GM12878 (cell line): ENCODE measurements around the gene BRD9. TPM values are rescaled to one million over a fixed set of nuclear protein-coding genes. Genes with fewer than 3 reads are reported as not detected.
A peak's percentile ranks its signal among the peaks of the same experiment; 100 is the strongest.

ENCODE experiments used
- ATAC-seq: fragments of 200-7000 bp; cut with Tn5 transposase; 3 replicates; pipeline ENCODE4 v1.9.1; 2020; ENCODE audit warnings: mild to moderate bottlenecking, moderate library complexity
- BruUV-seq: library from RNA; stranded (reverse); fragments of 400-500 nt; replicated peaks from 2 replicates; lab custom pipeline; 2021; lab: Mats Ljungman, UMichigan
- CTCF ChIA-PET: fragments of 300-600 bp; sonication (Branson Sonifier 250); formaldehyde crosslinking; extraction: SDS; loops from one replicate; lab custom pipeline; 2021; ENCODE audit warnings: inconsistent platforms; lab: Yijun Ruan, JAX
- POLR2A ChIA-PET: fragments of 350-600 bp; formaldehyde crosslinking; extraction: SDS; loops from one replicate; lab custom pipeline; 2021; ENCODE audit warnings: inconsistent platforms; lab: Charles Lee
- RAD21 ChIA-PET: fragments of 300-600 bp; sonication (Branson Sonifier 250); formaldehyde crosslinking; loops from one replicate; lab custom pipeline; 2023; ENCODE audit warnings: antibody characterized with exemption; ENCODE audit not compliant: unreplicated experiment; lab: Charles Lee
- SMC1A ChIA-PET: fragments of 300-600 bp; sonication (Branson Sonifier 250); formaldehyde crosslinking; loops from one replicate; lab custom pipeline; 2023; ENCODE audit not compliant: unreplicated experiment, uncharacterized antibody; lab: Charles Lee
- DNase-seq: peaks from one replicate; pipeline ENCODE4 v3.0.0-alpha.2; 2011; ENCODE audit warnings: low read depth, low spot score
- FAIRE-seq: peaks from 3 replicates; lab custom pipeline; 2011; peaks lifted over from hg19 to GRCh38; lab: Jason Lieb, UNC
- H2AFZ ChIP-seq: 2 replicates; pipeline ENCODE4 v1.6.0; 2011; ENCODE audit warnings: low read depth, low read length, control low read depth; ENCODE audit not compliant: control insufficient read depth
- H3K27ac ChIP-seq: 2 replicates; pipeline ENCODE4 v1.5.1; 2011; ENCODE audit warnings: control low read depth; ENCODE audit not compliant: control insufficient read depth, insufficient read depth
- H3K27me3 ChIP-seq, 2 experiments: replicated peaks in 1 of 2; 2 replicates each; pipeline versions ENCODE4 v1.6.0 to v1.6.1; 2011; ENCODE audit warnings: low read length in 1 of 2; ENCODE audit not compliant: control insufficient read depth in 2 of 2, insufficient read depth in 2 of 2
- H3K36me3 ChIP-seq, 2 experiments: 2 replicates each; pipeline ENCODE4 v1.5.1; 2011; ENCODE audit warnings: low read length in 1 of 2; ENCODE audit not compliant: control insufficient read depth in 2 of 2, insufficient read depth in 2 of 2
- H3K4me1 ChIP-seq: 2 replicates; pipeline ENCODE4 v1.6.1; 2011; ENCODE audit warnings: mild to moderate bottlenecking, low read length, moderate library complexity, mixed read lengths; ENCODE audit not compliant: control insufficient read depth, insufficient read depth
- H3K4me2 ChIP-seq: 2 replicates; pipeline ENCODE4 v1.6.0; 2011; ENCODE audit warnings: control low read depth; ENCODE audit not compliant: control insufficient read depth, insufficient read depth
- H3K4me3 ChIP-seq: fragments of 200-600 bp; sonication (generic); 2 replicates; pipeline ENCODE4 v1.5.1; 2016
- H3K79me2 ChIP-seq: 2 replicates; pipeline ENCODE4 v1.6.0; 2011; ENCODE audit warnings: low read length; ENCODE audit not compliant: control insufficient read depth, insufficient read depth
- H3K9ac ChIP-seq: 2 replicates; pipeline ENCODE4 v1.8.0; 2011; ENCODE audit warnings: low read length, control low read depth, mixed read lengths; ENCODE audit not compliant: control insufficient read depth, insufficient read depth
- H3K9me3 ChIP-seq: replicated peaks from 3 replicates; pipeline ENCODE4 v1.5.1; 2011; ENCODE audit warnings: mild to moderate bottlenecking, low read length; ENCODE audit not compliant: control insufficient read depth, insufficient read depth
- H4K20me1 ChIP-seq: 2 replicates; pipeline ENCODE4 v1.6.0; 2011; ENCODE audit not compliant: control insufficient read depth, insufficient read depth
- BHLHE40 ChIP-seq, 2 experiments: fragments of 450-650 bp in 1 of 2; IDR thresholded peaks; 2 replicates each; pipeline ENCODE4 v1.6.1; 2011 to 2017; ENCODE audit warnings: low read depth in 2 of 2, borderline replicate concordance in 1 of 2, improper control_type of control experiment in 1 of 2, low read length in 1 of 2, mild to moderate bottlenecking in 1 of 2
- EGR1 ChIP-seq, 2 experiments: IDR thresholded peaks; 1 replicate in 1 of 2; 2 replicates in 1 of 2; pipeline ENCODE4 v1.6.1; 2011 to 2012; ENCODE audit warnings: low read depth in 2 of 2, low read length in 2 of 2, borderline replicate concordance in 1 of 2, mild to moderate bottlenecking in 1 of 2, moderate library complexity in 1 of 2
- EP300 ChIP-seq, 2 experiments: fragments of 150-350 bp in 1 of 2; IDR thresholded peaks; 2 replicates each; pipeline ENCODE4 v1.6.1; 2011 to 2012; ENCODE audit warnings: low read depth in 2 of 2, low read length in 2 of 2, borderline replicate concordance in 1 of 2, improper control_type of control experiment in 1 of 2, inconsistent platforms in 1 of 2; ENCODE audit not compliant: control insufficient read depth in 1 of 2
- GABPA ChIP-seq: IDR thresholded peaks from 2 replicates; pipeline ENCODE4 v1.6.1; 2014; ENCODE audit warnings: antibody characterized with exemption, low read depth, mild to moderate bottlenecking, inconsistent platforms
- IRF4 ChIP-seq: IDR thresholded peaks from 2 replicates; pipeline ENCODE4 v1.6.1; 2011; ENCODE audit warnings: low read depth, low read length
- MYB ChIP-seq: fragments of 150-350 bp; IDR thresholded peaks from 2 replicates; pipeline ENCODE4 v1.6.1; 2014; ENCODE audit warnings: mild to moderate bottlenecking, low read depth, low read length, borderline replicate concordance
- MYC ChIP-seq: IDR thresholded peaks from 2 replicates; pipeline ENCODE4 v1.6.1; 2011; ENCODE audit warnings: mild to moderate bottlenecking, low read length, moderate library complexity, inconsistent platforms; ENCODE audit not compliant: insufficient read depth, insufficient replicate concordance, insufficient read length, severe bottlenecking
- NR2F1 ChIP-seq: fragments of 450-650 bp; conservative IDR thresholded peaks from 2 replicates; pipeline ENCODE4 v1.6.1; 2017; ENCODE audit warnings: mild to moderate bottlenecking
- NRF1 ChIP-seq: conservative IDR thresholded peaks from 2 replicates; pipeline ENCODE4 v1.6.1; 2011; ENCODE audit warnings: mild to moderate bottlenecking, low read depth, low read length, improper control_type of control experiment
- SMAD5 ChIP-seq: IDR thresholded peaks from 2 replicates; pipeline ENCODE4 v1.6.1; 2016; ENCODE audit warnings: antibody characterized with exemption, low read depth
- SPI1 ChIP-seq: IDR thresholded peaks from 2 replicates; pipeline ENCODE4 v1.6.1; 2011; ENCODE audit warnings: low read depth, mild to moderate bottlenecking, low read length, moderate library complexity, borderline replicate concordance; ENCODE audit not compliant: insufficient read depth
- ZBED1 ChIP-seq: IDR thresholded peaks from 2 replicates; pipeline ENCODE4 v1.6.1; 2016; ENCODE audit warnings: borderline replicate concordance
- WGBS: methylation state at CpG from one replicate; pipeline ENCODE4 v1.1.6; 2016; ENCODE audit warnings: low lambda C conversion rate; ENCODE audit not compliant: insufficient replicate concordance, insufficient coverage; ENCODE audit errors: missing lambda C conversion rate; 5-methylcytosine and 5-hydroxymethylcytosine counted together
- in situ Hi-C: fragments of 300-500 bp; cut with MboI; formaldehyde crosslinking; loops from 9 replicates; pipeline ENCODE4 v1.14.3; 2018; ENCODE audit warnings: mixed read lengths
- intact Hi-C: fragments of 100-400 bp; cut with micrococcal nuclease; formaldehyde crosslinking; loops from one replicate; pipeline ENCODE4 v1.14.2; 2022; ENCODE audit not compliant: unreplicated experiment
- polyA plus RNA-seq, 11 experiments: library from polyadenylated mRNA; depleted of rRNA in 4 of 11; unstranded in 6 of 11; stranded (reverse) in 5 of 11; fragments of >200 nt; fragmentation: Nextera tagmentation in 4 of 11; fragmentation: Illumina TruSeq in 1 of 11; extraction: Ambion mirVana in 4 of 11; extraction: Trizol in 1 of 11; gene quantifications; 1 replicate in 1 of 11; 2 replicates in 10 of 11; pipeline versions ENCODE4 v1.2.1 to v1.2.3, GENCODE V29; 2011 to 2016; ENCODE audit warnings: inconsistent platforms in 2 of 11, missing spikeins in 2 of 11, low read depth in 1 of 11
- total RNA-seq, 4 experiments: library from RNA; depleted of rRNA in 3 of 4; stranded (reverse); fragments of >200 nt in 3 of 4; fragmentation: Illumina TruSeq in 1 of 4; extraction: Trizol in 1 of 4; gene quantifications; 2 replicates each; pipeline versions ENCODE4 v1.2.1 to v1.2.3, GENCODE V29; 2013 to 2021
- TF ChIP-seq, protein P1 (sequence below): IDR thresholded peaks from 2 replicates; pipeline ENCODE4 v1.6.1; 2011; ENCODE audit warnings: borderline replicate concordance, low read depth, mild to moderate bottlenecking, moderate library complexity, mixed read lengths, low read length; ENCODE audit not compliant: insufficient read depth; ENCODE audit errors: extremely low read length
- TF ChIP-seq, protein P2 (sequence below): IDR thresholded peaks from 2 replicates; pipeline ENCODE4 v1.6.1; 2012; ENCODE audit warnings: mild to moderate bottlenecking, low read depth, low read length
- TF ChIP-seq, protein P3 (sequence below): fragments of 450-650 bp; IDR thresholded peaks from 2 replicates; pipeline ENCODE4 v1.6.1; 2016; ENCODE audit warnings: mild to moderate bottlenecking

BRD9 gene
- total and polyA plus RNA-seq, 10 of the 15 experiments (the other 5 are each of a cell fraction or from before 2014, with no cell fraction given), result 2.0 to 48.6 (median 32.4) TPM

DNA sequence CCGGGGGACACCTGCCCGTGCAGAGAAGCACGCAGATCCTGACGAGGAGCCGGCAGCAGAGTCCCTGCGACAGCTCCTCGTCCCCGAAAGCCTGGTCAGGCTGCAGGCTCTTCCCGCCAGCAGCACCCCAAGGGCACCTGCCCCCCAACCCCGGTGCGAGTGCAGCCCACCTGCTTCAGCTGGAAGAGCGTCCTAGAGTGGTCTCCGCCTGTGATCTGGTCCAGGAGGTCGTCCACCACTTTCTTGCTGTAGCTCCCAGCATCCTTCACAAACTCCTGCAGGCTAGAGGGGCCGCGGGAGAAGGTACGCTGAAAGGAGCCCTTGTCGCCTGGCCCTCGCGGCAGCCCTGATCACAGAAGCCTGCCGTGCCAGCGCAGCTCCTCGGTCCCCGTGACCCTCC, 16.7 kb downstream of the BRD9 start (continued):
- TF ChIP-seq SPI1, result no peak
- TF ChIP-seq MYB, result no peak
- no peak for TF ChIP-seq EGR1 (IDR thresholded peaks at IDR 0.05; ENCODE audit: borderline replicate concordance in 1 of 2, low read depth in 2 of 2, low read length in 2 of 2)
- TF ChIP-seq MYC, result no peak
- TF ChIP-seq ZBED1, result no peak

- Histone ChIP-seq H3K4me3 (no peak overlapping the region), H3K4me1 (no peaks in the 10 kb centered on the region), H3K4me2 (no peak overlapping the region), H4K20me1 (0 out of 2 replicates have a peak, but pooled peaks cover 3% of the 10 kb centered on the region), H3K27ac (no peak overlapping the region), H3K79me2 (no peaks in the 10 kb centered on the region), H3K9ac (no peak overlapping the region), H3K9me3 (no peaks in the 10 kb centered on the region), H2AFZ (no peak overlapping the region), H3K36me3 (peaks cover 36 to 39% of the 10 kb centered on the region in 2 experiments), H3K27me3 (no peaks in the 10 kb centered on the region)
- POLR2A ChIA-PET, result no interaction called here
- in situ Hi-C loops (no loop called here), intact Hi-C loops (no loop called here)
- RAD21 ChIA-PET, result no interaction called here
- 66% methylated on average over 8 of the region's 8 CpGs for WGBS
- no peak for FAIRE-seq
- peak; percentile 9 for DNase-seq
- TF ChIP-seq BHLHE40 (IDR thresholded peaks at IDR 0.05; ENCODE audit: borderline replicate concordance in 1 of 2, low read depth in 2 of 2, low read length in 1 of 2) (0 out of 4 replicates have a peak, but pooled peaks of 1 of the 2 experiments have one; percentile 12), ZBED1 (no peak), EP300 (IDR thresholded peaks at IDR 0.05; ENCODE audit: borderline replicate concordance in 1 of 2, control insufficient read depth in 1 of 2, low read depth in 2 of 2, low read length in 2 of 2) (no peak), SMAD5 (no peak), EGR1 (IDR thresholded peaks at IDR 0.05; ENCODE audit: borderline replicate concordance in 1 of 2, low read depth in 2 of 2, low read length in 2 of 2) (no peak), NR2F1 (peak; percentile 36; the same call in 1 of the 2 replicates), SPI1 (peak; percentile 92), NRF1 (no peak), IRF4 (peak; percentile 70; the same call in 1 of the 2 replicates), GABPA (no peak)
- TF ChIP-seq, protein P1, sequence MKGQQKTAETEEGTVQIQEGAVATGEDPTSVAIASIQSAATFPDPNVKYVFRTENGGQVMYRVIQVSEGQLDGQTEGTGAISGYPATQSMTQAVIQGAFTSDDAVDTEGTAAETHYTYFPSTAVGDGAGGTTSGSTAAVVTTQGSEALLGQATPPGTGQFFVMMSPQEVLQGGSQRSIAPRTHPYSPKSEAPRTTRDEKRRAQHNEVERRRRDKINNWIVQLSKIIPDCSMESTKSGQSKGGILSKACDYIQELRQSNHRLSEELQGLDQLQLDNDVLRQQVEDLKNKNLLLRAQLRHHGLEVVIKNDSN, result no peak
- TF ChIP-seq, protein P2, sequence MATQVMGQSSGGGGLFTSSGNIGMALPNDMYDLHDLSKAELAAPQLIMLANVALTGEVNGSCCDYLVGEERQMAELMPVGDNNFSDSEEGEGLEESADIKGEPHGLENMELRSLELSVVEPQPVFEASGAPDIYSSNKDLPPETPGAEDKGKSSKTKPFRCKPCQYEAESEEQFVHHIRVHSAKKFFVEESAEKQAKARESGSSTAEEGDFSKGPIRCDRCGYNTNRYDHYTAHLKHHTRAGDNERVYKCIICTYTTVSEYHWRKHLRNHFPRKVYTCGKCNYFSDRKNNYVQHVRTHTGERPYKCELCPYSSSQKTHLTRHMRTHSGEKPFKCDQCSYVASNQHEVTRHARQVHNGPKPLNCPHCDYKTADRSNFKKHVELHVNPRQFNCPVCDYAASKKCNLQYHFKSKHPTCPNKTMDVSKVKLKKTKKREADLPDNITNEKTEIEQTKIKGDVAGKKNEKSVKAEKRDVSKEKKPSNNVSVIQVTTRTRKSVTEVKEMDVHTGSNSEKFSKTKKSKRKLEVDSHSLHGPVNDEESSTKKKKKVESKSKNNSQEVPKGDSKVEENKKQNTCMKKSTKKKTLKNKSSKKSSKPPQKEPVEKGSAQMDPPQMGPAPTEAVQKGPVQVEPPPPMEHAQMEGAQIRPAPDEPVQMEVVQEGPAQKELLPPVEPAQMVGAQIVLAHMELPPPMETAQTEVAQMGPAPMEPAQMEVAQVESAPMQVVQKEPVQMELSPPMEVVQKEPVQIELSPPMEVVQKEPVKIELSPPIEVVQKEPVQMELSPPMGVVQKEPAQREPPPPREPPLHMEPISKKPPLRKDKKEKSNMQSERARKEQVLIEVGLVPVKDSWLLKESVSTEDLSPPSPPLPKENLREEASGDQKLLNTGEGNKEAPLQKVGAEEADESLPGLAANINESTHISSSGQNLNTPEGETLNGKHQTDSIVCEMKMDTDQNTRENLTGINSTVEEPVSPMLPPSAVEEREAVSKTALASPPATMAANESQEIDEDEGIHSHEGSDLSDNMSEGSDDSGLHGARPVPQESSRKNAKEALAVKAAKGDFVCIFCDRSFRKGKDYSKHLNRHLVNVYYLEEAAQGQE, result no peak
- TF ChIP-seq, protein P3, sequence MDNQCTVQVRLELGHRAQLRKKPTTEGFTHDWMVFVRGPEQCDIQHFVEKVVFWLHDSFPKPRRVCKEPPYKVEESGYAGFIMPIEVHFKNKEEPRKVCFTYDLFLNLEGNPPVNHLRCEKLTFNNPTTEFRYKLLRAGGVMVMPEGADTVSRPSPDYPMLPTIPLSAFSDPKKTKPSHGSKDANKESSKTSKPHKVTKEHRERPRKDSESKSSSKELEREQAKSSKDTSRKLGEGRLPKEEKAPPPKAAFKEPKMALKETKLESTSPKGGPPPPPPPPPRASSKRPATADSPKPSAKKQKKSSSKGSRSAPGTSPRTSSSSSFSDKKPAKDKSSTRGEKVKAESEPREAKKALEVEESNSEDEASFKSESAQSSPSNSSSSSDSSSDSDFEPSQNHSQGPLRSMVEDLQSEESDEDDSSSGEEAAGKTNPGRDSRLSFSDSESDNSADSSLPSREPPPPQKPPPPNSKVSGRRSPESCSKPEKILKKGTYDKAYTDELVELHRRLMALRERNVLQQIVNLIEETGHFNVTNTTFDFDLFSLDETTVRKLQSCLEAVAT, result peak; percentile 94
- SMC1A ChIA-PET, result no interaction called here
- CTCF ChIA-PET, result no interaction called here
- ATAC-seq, result peak; percentile 80
- BruUV-seq, result no TSS peak
Measured at GRCh38 chr5:873328-873727, 19.3 kb downstream of the BRD9 start.
